ENCODE measurements around the gene FHAD1. TPM values are rescaled to one million over a fixed set of nuclear protein-coding genes. Genes with fewer than 3 reads are reported as not detected.

The FHAD1 gene
- total and polyA plus RNA-seq, 4 donors: under 0.01 to 0.13 (median 0.05) TPM; not detected in 1

- 56% methylated on average over 19 of the region's 19 CpGs for WGBS
- no peak for DNase-seq (ENCODE audit: low spot score)
- H3K27ac ChIP-seq (ENCODE audit: low read depth in 1 of 2, low read length in 2 of 2): peak overlapping the region; percentile 27 to 67
- peaks cover 0 to 5% (median 1%) of the 10 kb centered on the region in 4 donors for H3K36me3 ChIP-seq (ENCODE audit: control insufficient read depth in 4 of 4, insufficient read depth in 3 of 4, low read depth in 1 of 4, low read length in 3 of 4)
- no peaks in the 10 kb centered on the region for H3K27me3 ChIP-seq (ENCODE audit: control insufficient read depth in 4 of 4, insufficient read depth in 4 of 4, low read length in 3 of 4)
- peaks cover 0 to 5% (median 4%) of the 10 kb centered on the region in 4 donors for H3K4me1 ChIP-seq (ENCODE audit: control insufficient read depth in 4 of 4, insufficient read depth in 4 of 4, low read length in 3 of 4)
- H3K9me3 ChIP-seq (ENCODE audit: control insufficient read depth in 4 of 4, low read length in 3 of 4): no peaks in the 10 kb centered on the region
- H3K4me3 ChIP-seq (ENCODE audit: low read depth in 1 of 3, low read length in 3 of 3): no peak overlapping the region
- no peak overlapping the region for H3K9ac ChIP-seq (ENCODE audit: low read depth in 1 of 2, low read length in 2 of 2)
- TF ChIP-seq CTCF (IDR thresholded peaks at IDR 0.05; ENCODE audit: low read depth, low read length, missing input control): no peak
- TF ChIP-seq SP1 (IDR thresholded peaks at IDR 0.05): no peak
- no peak for TF ChIP-seq YY1 (IDR thresholded peaks at IDR 0.05)
- peak; percentile 39 to 40 for TF ChIP-seq RXRA (IDR thresholded peaks at IDR 0.05)
- TF ChIP-seq FOXA1 (IDR thresholded peaks at IDR 0.05): no peak
- no peak for TF ChIP-seq ZBTB33 (IDR thresholded peaks at IDR 0.05)
- TF ChIP-seq HNF4A (conservative IDR thresholded peaks at IDR 0.05): peak; percentile 20 to 41
Measured at GRCh38 chr1:15429701-15430149, 182.7 kb downstream of the FHAD1 start.

GRCh38 chr1:15430787-15431570, 184.0 kb downstream of the FHAD1 start:
- peaks cover 0 to 8% (median 5%) of the 10 kb centered on the region in 4 donors for H3K4me1 ChIP-seq (ENCODE audit: control insufficient read depth in 4 of 4, insufficient read depth in 4 of 4, low read length in 3 of 4)
- H3K27ac ChIP-seq (ENCODE audit: low read depth in 1 of 2, low read length in 2 of 2): no peak overlapping the region
- no peak overlapping the region for H3K9ac ChIP-seq (ENCODE audit: low read depth in 1 of 2, low read length in 2 of 2)
- TF ChIP-seq GABPA (IDR thresholded peaks at IDR 0.05 in 1 of 2, conservative IDR thresholded peaks at IDR 0.05 in 1 of 2) (no peak), RAD21 (IDR thresholded peaks at IDR 0.05) (peak; percentile 93 to 97), CTCF (IDR thresholded peaks at IDR 0.05; ENCODE audit: low read depth, low read length, missing input control) (peak; percentile 92)
- peak; percentile 89 for DNase-seq (ENCODE audit: low spot score)
- no peaks in the 10 kb centered on the region for H3K9me3 ChIP-seq (ENCODE audit: control insufficient read depth in 4 of 4, low read length in 3 of 4)
- peaks cover 0 to 5% (median 1%) of the 10 kb centered on the region in 4 donors for H3K36me3 ChIP-seq (ENCODE audit: control insufficient read depth in 4 of 4, insufficient read depth in 3 of 4, low read depth in 1 of 4, low read length in 3 of 4)
- H3K4me3 ChIP-seq (ENCODE audit: low read depth in 1 of 3, low read length in 3 of 3): no peak overlapping the region
- H3K27me3 ChIP-seq (ENCODE audit: control insufficient read depth in 4 of 4, insufficient read depth in 4 of 4, low read length in 3 of 4): no peaks in the 10 kb centered on the region
- WGBS: 50% methylated on average over 19 of the region's 19 CpGs

- Histone ChIP-seq H3K36me3 (ENCODE audit: control insufficient read depth in 4 of 4, insufficient read depth in 3 of 4, low read depth in 1 of 4, low read length in 3 of 4) (peaks cover 0 to 5% (median 1%) of the 10 kb centered on the region in 4 donors), H3K27me3 (ENCODE audit: control insufficient read depth in 4 of 4, insufficient read depth in 4 of 4, low read length in 3 of 4) (no peaks in the 10 kb centered on the region), H3K4me1 (ENCODE audit: control insufficient read depth in 4 of 4, insufficient read depth in 4 of 4, low read length in 3 of 4) (peaks cover 0 to 8% (median 5%) of the 10 kb centered on the region in 4 donors), H3K27ac (ENCODE audit: low read depth in 1 of 2, low read length in 2 of 2) (no peak overlapping the region), H3K4me3 (ENCODE audit: low read depth in 1 of 3, low read length in 3 of 3) (no peak overlapping the region), H3K9ac (ENCODE audit: low read depth in 1 of 2, low read length in 2 of 2) (no peak overlapping the region), H3K9me3 (ENCODE audit: control insufficient read depth in 4 of 4, low read length in 3 of 4) (no peaks in the 10 kb centered on the region)
- DNase-seq (ENCODE audit: low spot score): no peak
- 80% methylated on average over 4 of the region's 4 CpGs for WGBS
- TF ChIP-seq CTCF (IDR thresholded peaks at IDR 0.05; ENCODE audit: low read depth, low read length, missing input control) (no peak), GABPA (IDR thresholded peaks at IDR 0.05 in 1 of 2, conservative IDR thresholded peaks at IDR 0.05 in 1 of 2) (no peak), YY1 (IDR thresholded peaks at IDR 0.05) (no peak), SP1 (IDR thresholded peaks at IDR 0.05) (no peak), RAD21 (IDR thresholded peaks at IDR 0.05) (no peak), ZBTB33 (IDR thresholded peaks at IDR 0.05) (no peak)
Measured at GRCh38 chr1:15431571-15431948, 184.5 kb downstream of the FHAD1 start.

All from liver (tissue), 9 donors.